GM12872 (cell line): ENCODE measurements around the gene DRGX.

Source experiments
- CTCF ChIP-seq: IDR thresholded peaks from 3 replicates; pipeline ENCODE4 v1.5.1; 2011; ENCODE audit warnings: low read depth, mild to moderate bottlenecking, low read length, moderate library complexity; ENCODE audit not compliant: insufficient read depth

The DRGX gene

GRCh38 chr10:49385939-49386922 is 9.7 kb downstream of the DRGX start:
- TF ChIP-seq CTCF = no peak

- no peak for TF ChIP-seq CTCF
Observed at GRCh38 chr10:49384268-49384953, 11.5 kb downstream of the DRGX start.

- TF ChIP-seq CTCF = no peak
Observed at GRCh38 chr10:49383853-49384252, 12.0 kb downstream of the DRGX start.

GRCh38 chr10:49382826-49383225 is 13.1 kb downstream of the DRGX start:
- no peak for TF ChIP-seq CTCF

GRCh38 chr10:49382226-49382625 is 13.7 kb downstream of the DRGX start:
- TF ChIP-seq CTCF = no peak

- no peak for TF ChIP-seq CTCF
Observed at GRCh38 chr10:49381111-49381900, 14.6 kb downstream of the DRGX start.
